Naive thymus-derived CD8-positive, alpha-beta T cell (primary cell): ENCODE results near the gene CERCAM. TPM values are rescaled to one million over a fixed set of nuclear protein-coding genes. Genes with fewer than 3 reads are reported as not detected.

Experiments used
- ATAC-seq, 2 donors: fragments of 150-1000 bp; cut with Tn5 transposase in 1 of 2; sonication (Bioruptor Pico), chemical (Tn5 transposase) in 1 of 2; 1 replicate in 1 of 2; 2 replicates in 1 of 2; pipeline ENCODE4 v1.10.0; 2021; ENCODE audit warnings: mild to moderate bottlenecking in 2 of 2, moderate library complexity in 2 of 2
- POLR2A ChIA-PET: fragments of 350-600 bp; sonication (Branson Sonifier 250); formaldehyde crosslinking; loops from one replicate; lab custom pipeline; 2021; ENCODE audit warnings: antibody characterized with exemption; lab: Charles Lee
- DNase-seq, 10 donors: peaks; one replicate each; pipeline versions ENCODE4 v3.0.0 to v3.0.0-alpha.2; 2020 to 2022
- H3K27ac Mint-ChIP-seq, 10 donors: one replicate each; pipeline ENCODE4 v1.8.0; 2020 to 2022; ENCODE audit warnings: mild to moderate bottlenecking in 10 of 10, mixed read lengths in 10 of 10, moderate library complexity in 4 of 10, inconsistent platforms in 1 of 10
- H3K27me3 Mint-ChIP-seq, 5 donors: one replicate each; pipeline ENCODE4 v1.8.0; 2021 to 2022; ENCODE audit warnings: mixed read lengths in 5 of 5
- H3K36me3 Mint-ChIP-seq, 3 donors: one replicate each; pipeline ENCODE4 v1.8.0; 2020 to 2022; ENCODE audit warnings: mixed read lengths in 3 of 3, mild to moderate bottlenecking in 2 of 3, inconsistent platforms in 1 of 3
- H3K4me1 Mint-ChIP-seq, 4 donors: one replicate each; pipeline ENCODE4 v1.8.0; 2021 to 2022; ENCODE audit warnings: mixed read lengths in 4 of 4
- H3K4me3 Mint-ChIP-seq, 10 donors: one replicate each; pipeline ENCODE4 v1.8.0; 2020 to 2022; ENCODE audit warnings: mild to moderate bottlenecking in 10 of 10, mixed read lengths in 10 of 10, moderate library complexity in 6 of 10, inconsistent platforms in 1 of 10
- H3K9me3 Mint-ChIP-seq, 9 donors: one replicate each; pipeline ENCODE4 v1.8.0; 2020 to 2022; ENCODE audit warnings: mixed read lengths in 9 of 9, mild to moderate bottlenecking in 3 of 9, inconsistent platforms in 1 of 9, moderate library complexity in 1 of 9
- polyA plus RNA-seq, 3 donors: library from polyadenylated mRNA; unstranded; fragments of 300-500 nt; fragmentation: Illumina TruSeq; gene quantifications; one replicate each; pipeline ENCODE4 v1.2.3, GENCODE V29; 2021
- total RNA-seq, 8 experiments: library from RNA in 2 of 8; stranded (reverse) in 2 of 8; gene quantifications; one replicate each; pipeline ENCODE4 v1.2.3 and lab custom pipeline; 2021 to 2026

Gene CERCAM
- total and polyA plus RNA-seq, 5 experiments from 2014 or later = 0.14 to 1.7 (median 0.90) TPM

- no peak for DNase-seq
- no peak overlapping the region for H3K27ac Mint-ChIP-seq
- POLR2A ChIA-PET = no interaction called here
Measured at GRCh38 chr9:128396970-128397613, 23.6 kb upstream of the CERCAM start.

GRCh38 chr9:128397831-128398230 is 22.8 kb upstream of the CERCAM start:
- no peak for ATAC-seq
- H3K27me3 Mint-ChIP-seq = peaks cover 0 to 8% (median 3%) of the 10 kb centered on the region in 5 donors
- peaks cover 0 to 13% (median 0%) of the 10 kb centered on the region in 3 donors for H3K36me3 Mint-ChIP-seq
- POLR2A ChIA-PET = interaction anchor here (0.6 kb wide), 1 partner anchor 594 kb away, joined by 3 read pairs; no protein-coding TSS in a partner anchor
- H3K27ac Mint-ChIP-seq = peak overlapping the region in 1 of 10 donors; percentile 5
- H3K9me3 Mint-ChIP-seq = no peaks in the 10 kb centered on the region
- H3K4me3 Mint-ChIP-seq = no peak overlapping the region
- peaks cover 0 to 6% (median 5%) of the 10 kb centered on the region in 4 donors for H3K4me1 Mint-ChIP-seq
- no peak for DNase-seq

More at GRCh38 chr9:128396970-128397613, 23.6 kb upstream of the CERCAM start:
- peaks cover 0 to 6% (median 3%) of the 10 kb centered on the region in 5 donors for H3K27me3 Mint-ChIP-seq
- peak overlapping the region in 1 of 10 donors; percentile 25 for H3K4me3 Mint-ChIP-seq
- no peaks in the 10 kb centered on the region for H3K9me3 Mint-ChIP-seq
- H3K36me3 Mint-ChIP-seq = peaks cover 0 to 14% (median 2%) of the 10 kb centered on the region in 3 donors
- ATAC-seq = no peak
- H3K4me1 Mint-ChIP-seq = peaks cover 0 to 6% (median 5%) of the 10 kb centered on the region in 4 donors

DNA sequence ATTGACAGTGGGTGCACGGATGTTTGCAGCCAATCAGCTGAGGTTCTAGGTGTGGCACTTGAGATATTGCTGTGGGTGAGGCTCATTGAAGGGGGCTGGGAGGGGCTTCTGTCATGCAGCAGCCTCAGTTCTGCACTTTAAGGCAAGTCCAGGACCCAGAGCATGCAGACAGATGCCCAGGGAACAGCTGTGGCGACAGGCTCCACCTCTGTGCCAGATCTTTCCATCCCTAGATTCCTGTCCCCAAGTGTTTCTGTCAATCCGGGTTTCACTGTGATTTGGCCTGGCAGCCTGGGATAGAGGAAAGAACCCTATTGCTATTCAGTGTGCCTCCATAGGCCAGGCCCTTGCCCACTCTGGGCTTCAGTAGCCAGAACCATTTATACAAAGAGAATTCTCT is 20.8 kb upstream of the CERCAM start:
- POLR2A ChIA-PET = no interaction called here
- DNase-seq = no peak
- ATAC-seq = no peak

GRCh38 chr9:128404560-128404959 is 16.1 kb upstream of the CERCAM start:
- Mint-ChIP-seq H3K9me3 (no peaks in the 10 kb centered on the region), H3K36me3 (no peaks in the 10 kb centered on the region), H3K27ac (no peak overlapping the region), H3K4me1 (no peaks in the 10 kb centered on the region), H3K4me3 (no peak overlapping the region), H3K27me3 (peaks cover 0 to 28% (median 10%) of the 10 kb centered on the region in 5 donors)
- ATAC-seq (no peak), DNase-seq (no peak)
- POLR2A ChIA-PET = no interaction called here

More for the DNA sequence above, 20.8 kb upstream of the CERCAM start:
- Mint-ChIP-seq H3K36me3 (no peaks in the 10 kb centered on the region), H3K9me3 (no peaks in the 10 kb centered on the region), H3K27ac (no peak overlapping the region), H3K4me1 (peaks cover 0 to 6% (median 4%) of the 10 kb centered on the region in 4 donors), H3K4me3 (no peak overlapping the region), H3K27me3 (peaks cover 0 to 8% (median 3%) of the 10 kb centered on the region in 5 donors)

DNA sequence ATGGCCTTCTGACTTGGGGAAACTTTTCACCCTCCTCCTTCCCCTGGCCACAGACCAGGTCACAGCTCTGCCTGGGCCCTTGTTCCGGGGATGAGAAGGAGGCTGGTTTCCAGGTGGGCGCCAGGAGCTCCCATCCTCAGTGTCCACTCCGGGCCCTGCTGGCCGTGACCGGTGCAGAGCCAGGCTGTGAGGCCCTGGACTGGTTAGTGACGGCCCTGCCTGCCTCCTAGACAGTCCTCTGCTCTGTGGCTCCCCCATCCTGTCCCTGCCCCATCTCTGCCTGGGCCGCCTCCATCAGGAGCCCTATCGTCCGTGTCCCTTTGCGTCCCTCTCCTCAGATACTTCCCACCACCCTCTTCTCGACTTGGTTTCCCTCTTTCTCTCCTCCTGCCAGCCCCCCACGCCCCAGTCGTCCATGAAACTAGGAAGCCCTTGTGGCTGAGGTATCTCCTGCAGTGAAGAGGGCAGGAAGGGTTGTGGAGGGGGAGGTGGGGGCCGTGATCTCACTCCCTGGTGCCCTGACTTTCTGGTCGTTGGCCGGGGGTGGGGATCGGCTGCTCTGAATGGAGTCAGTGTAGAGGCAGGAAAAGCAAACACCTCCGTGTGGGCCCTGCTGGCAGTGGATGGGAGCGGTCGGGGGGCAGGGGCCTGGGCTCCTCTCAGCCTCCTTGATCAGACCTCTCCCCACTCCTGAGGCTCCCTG is 15.4 kb upstream of the CERCAM start:
- Mint-ChIP-seq H3K27me3 (peaks cover 0 to 32% (median 16%) of the 10 kb centered on the region in 5 donors), H3K4me1 (no peaks in the 10 kb centered on the region), H3K9me3 (no peaks in the 10 kb centered on the region), H3K27ac (peak overlapping the region in 1 of 10 donors; percentile 31), H3K4me3 (no peak overlapping the region), H3K36me3 (no peaks in the 10 kb centered on the region)
- DNase-seq (no peak), ATAC-seq (no peak)
- POLR2A ChIA-PET = no interaction called here

DNA sequence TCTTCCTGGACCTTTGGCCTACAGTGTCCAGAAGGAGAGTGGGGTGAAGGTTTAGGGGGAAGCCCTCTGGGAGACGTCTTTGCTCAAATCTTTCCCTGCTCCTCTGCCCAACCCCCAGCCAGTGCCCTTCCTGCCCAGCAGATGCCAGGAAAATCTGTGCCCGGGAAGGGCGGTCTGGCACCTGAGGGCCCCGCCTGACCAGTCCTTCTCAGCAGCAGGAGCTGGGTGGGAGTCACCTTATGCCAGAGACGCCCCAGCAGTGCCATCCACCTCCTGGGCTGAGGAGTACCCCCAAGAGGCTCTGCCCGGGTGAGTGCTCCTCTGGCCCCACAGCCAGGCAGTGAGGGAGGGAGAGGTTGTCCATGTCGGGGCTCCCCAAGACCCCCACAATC is 14.9 kb upstream of the CERCAM start:
- H3K4me1 Mint-ChIP-seq = no peaks in the 10 kb centered on the region
- DNase-seq (no peak), ATAC-seq (no peak)
- POLR2A ChIA-PET = no interaction called here
- H3K4me3 Mint-ChIP-seq = no peak overlapping the region
- H3K27me3 Mint-ChIP-seq = peaks cover 1 to 33% (median 16%) of the 10 kb centered on the region in 5 donors
- H3K36me3 Mint-ChIP-seq = no peaks in the 10 kb centered on the region
- H3K27ac Mint-ChIP-seq = no peak overlapping the region
- H3K9me3 Mint-ChIP-seq = no peaks in the 10 kb centered on the region

DNA sequence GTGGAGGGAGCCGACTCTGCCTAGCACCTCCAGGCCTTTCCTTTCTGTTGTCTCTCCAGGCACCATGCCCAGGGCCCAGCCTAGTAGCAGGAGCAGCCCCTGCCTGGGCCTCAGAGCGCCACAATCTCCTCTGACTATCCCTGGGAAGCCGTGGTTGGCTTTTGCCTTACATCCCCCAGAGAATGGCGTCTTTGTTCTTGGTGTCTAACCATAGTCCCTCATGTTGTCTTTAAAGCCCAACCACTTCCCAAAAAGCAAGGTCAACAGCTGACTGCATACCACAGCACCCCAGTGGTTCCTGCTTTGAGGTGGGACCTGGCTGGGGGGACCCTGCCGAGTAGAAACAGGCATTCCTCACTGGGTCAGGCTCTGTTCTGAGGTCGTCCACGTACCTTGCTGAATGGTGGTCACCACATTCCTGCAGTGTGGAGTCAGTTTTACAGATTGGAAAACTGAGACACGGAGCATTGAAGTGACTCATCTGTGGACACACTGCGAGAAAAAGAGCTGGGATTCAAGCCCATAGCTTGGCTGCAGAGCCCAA is 13.7 kb upstream of the CERCAM start:
- DNase-seq (no peak), ATAC-seq (no peak)
- Mint-ChIP-seq H3K9me3 (no peaks in the 10 kb centered on the region), H3K4me1 (no peaks in the 10 kb centered on the region), H3K36me3 (no peaks in the 10 kb centered on the region), H3K27me3 (peaks cover 7 to 42% (median 22%) of the 10 kb centered on the region in 5 donors), H3K27ac (no peak overlapping the region), H3K4me3 (no peak overlapping the region)
- POLR2A ChIA-PET = interaction anchor here (1.0 kb wide), 1 partner anchor 36 kb away, joined by 3 read pairs; the partner anchor contains the start of gene URM1

- Mint-ChIP-seq H3K4me3 (no peak overlapping the region), H3K27ac (no peak overlapping the region), H3K4me1 (no peaks in the 10 kb centered on the region), H3K27me3 (peaks cover 11 to 54% (median 28%) of the 10 kb centered on the region in 5 donors), H3K36me3 (peaks cover 0 to 2% (median 0%) of the 10 kb centered on the region in 3 donors), H3K9me3 (no peaks in the 10 kb centered on the region)
- POLR2A ChIA-PET = interaction anchor here (0.5 kb wide), 1 partner anchor 185 kb away, joined by 4 read pairs; no protein-coding TSS in a partner anchor
- no peak for ATAC-seq
- DNase-seq = no peak
Measured at GRCh38 chr9:128408963-128409431, 11.7 kb upstream of the CERCAM start.

DNA sequence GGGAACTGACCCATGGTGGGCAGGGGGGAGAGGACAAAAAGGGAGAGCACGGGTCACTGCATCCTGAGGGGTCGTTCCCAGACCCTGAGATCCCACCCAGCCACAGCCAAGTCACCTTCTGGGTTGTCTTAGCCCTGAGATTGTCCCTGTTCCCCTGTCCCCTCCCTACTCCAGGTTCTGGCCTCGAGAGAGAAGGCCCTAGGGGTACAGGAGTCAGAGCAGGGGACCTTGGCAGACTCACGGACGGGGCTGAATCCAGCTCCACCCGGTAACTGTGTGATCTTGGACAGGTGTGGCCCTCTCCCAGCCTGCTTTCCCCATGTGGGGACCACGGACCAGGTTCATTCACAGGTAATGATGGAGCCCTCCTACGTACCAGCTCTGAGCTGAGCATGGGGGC is 11.2 kb upstream of the CERCAM start:
- Mint-ChIP-seq H3K9me3 (no peaks in the 10 kb centered on the region), H3K36me3 (peaks cover 0 to 2% (median 0%) of the 10 kb centered on the region in 3 donors), H3K4me3 (no peak overlapping the region), H3K4me1 (no peaks in the 10 kb centered on the region), H3K27ac (no peak overlapping the region), H3K27me3 (peaks cover 13 to 58% (median 32%) of the 10 kb centered on the region in 5 donors)
- ATAC-seq (no peak), DNase-seq (no peak)
- POLR2A ChIA-PET = interaction anchor here (0.5 kb wide), 1 partner anchor 185 kb away, joined by 4 read pairs; no protein-coding TSS in a partner anchor

- no peak overlapping the region for H3K4me3 Mint-ChIP-seq
- DNase-seq (no peak), ATAC-seq (no peak)
- no peaks in the 10 kb centered on the region for H3K4me1 Mint-ChIP-seq
- H3K36me3 Mint-ChIP-seq = peaks cover 0 to 2% (median 0%) of the 10 kb centered on the region in 3 donors
- H3K27ac Mint-ChIP-seq = no peak overlapping the region
- POLR2A ChIA-PET = interaction anchor here (1.0 kb wide), 1 partner anchor 110 kb away, joined by 6 read pairs; no protein-coding TSS in a partner anchor
- H3K9me3 Mint-ChIP-seq = no peaks in the 10 kb centered on the region
- peaks cover 16 to 63% (median 37%) of the 10 kb centered on the region in 5 donors for H3K27me3 Mint-ChIP-seq
Measured at GRCh38 chr9:128409978-128410377, 10.7 kb upstream of the CERCAM start.

DNA sequence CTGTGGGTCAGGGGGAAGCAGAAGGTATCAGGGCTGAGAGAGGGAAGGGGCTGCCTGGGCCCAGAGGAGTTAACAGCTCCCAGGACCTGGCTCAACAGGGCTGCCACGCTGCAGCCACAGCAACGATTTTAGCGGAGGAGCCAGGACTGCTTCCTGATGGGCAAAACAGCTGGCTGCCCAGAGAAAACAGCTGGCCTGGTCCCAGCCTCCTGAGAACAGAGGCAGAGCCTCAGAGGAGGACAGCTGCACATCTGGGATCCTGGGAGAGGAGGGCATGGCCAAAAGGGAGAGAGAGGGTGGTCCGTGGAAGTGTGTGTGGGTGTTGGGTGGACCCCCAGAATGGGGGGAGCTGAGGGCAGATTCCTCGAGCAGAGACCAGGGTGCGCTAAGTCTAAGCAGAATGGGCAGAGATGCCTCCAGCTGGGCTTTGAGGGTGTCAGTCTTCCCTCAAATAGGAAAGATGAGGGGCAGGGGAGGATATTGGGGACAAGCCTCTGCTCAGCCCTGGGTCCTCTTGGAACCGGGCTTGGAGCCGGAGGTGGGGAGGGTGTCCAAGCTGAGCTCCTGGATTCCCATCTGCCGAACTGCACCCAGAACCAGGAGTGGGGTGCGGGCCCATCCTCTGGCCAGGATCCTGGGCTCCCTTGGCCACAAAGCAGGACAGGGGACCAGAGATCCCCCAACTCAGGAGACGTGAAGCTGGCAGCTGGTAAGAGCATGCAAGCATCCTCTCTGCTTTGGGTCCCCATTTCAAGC is 9.1 kb upstream of the CERCAM start:
- H3K27me3 Mint-ChIP-seq = peaks cover 27 to 73% (median 47%) of the 10 kb centered on the region in 5 donors
- no peak overlapping the region for H3K4me3 Mint-ChIP-seq
- no peaks in the 10 kb centered on the region for H3K4me1 Mint-ChIP-seq

More for the DNA sequence above, 9.1 kb upstream of the CERCAM start:
- ATAC-seq = no peak
- H3K27ac Mint-ChIP-seq = no peak overlapping the region
- POLR2A ChIA-PET = interaction anchor here (0.5 kb wide), 1 partner anchor 19 kb away, joined by 3 read pairs; no protein-coding TSS in a partner anchor
- peaks cover 0 to 2% (median 0%) of the 10 kb centered on the region in 3 donors for H3K36me3 Mint-ChIP-seq
- H3K9me3 Mint-ChIP-seq = no peaks in the 10 kb centered on the region
- no peak for DNase-seq
